Measurements from ENCODE around the gene PRR30.

The PRR30 gene

DNA sequence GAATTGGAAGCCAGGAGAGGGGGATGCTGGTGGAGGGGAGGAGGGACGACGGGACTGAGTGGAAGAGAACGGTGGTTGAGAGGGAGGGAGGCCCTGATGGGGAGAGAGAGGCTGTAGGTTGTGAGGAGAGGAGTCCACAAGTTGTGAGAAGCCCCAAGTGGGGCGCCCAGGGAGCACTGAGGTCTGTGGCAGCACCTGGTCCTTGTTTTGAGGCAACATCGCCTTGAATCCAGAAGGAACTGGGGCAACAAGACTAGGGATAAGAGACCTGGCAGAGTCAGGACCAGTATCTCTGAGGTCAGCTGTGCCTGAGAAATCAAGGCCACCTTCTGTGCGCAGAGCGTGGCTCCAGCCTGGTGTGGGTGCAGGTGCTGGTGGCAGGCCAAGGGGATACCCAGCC is 1.1 kb downstream of the PRR30 start:
- H3K9me2 ChIP-seq (ENCODE audit: low read depth, low read length) = no peaks in the 10 kb centered on the region

DNA sequence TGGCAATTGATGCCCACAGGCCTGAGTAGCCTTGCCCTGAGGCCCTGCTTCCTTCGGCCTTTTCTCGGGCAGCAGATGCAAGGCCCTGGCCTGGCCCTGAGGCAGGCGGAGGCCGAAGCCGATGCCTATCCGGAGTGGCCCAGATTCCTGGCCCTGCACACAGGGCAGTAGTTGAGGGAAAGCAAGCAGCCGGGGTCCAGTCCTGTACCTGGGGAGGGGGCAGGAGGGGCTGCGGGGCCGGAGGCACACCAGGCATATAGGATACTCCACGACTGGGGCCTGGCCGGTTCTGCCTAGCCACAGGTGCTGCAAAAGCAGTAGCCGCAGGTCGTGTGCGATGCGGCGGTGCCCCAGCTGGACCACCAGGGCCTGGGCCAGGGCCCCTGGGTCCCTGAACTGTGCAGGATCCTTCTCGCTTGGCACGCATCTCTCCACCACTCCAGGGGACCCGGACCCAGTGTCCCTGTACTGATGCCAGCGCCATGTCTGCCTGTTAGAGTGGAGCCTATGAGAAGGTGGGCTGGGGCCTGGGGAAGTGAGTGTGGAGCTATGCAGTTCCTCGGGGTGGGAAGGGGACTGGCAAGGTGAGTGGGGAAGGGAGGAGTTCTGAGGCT is 1.8 kb downstream of the PRR30 start:
- 0 out of 2 replicates have a peak, but pooled peaks cover 6% of the 10 kb centered on the region for H3K27me3 ChIP-seq (ENCODE audit: insufficient read depth, low read length)
- no peak overlapping the region for H2AFZ ChIP-seq (ENCODE audit: low read length)
- H3K4me2 ChIP-seq (ENCODE audit: low read length) = no peak overlapping the region
- H3K4me3 ChIP-seq (ENCODE audit: low read depth, low read length, poor library complexity, severe bottlenecking) = no peak overlapping the region
- H3K9ac ChIP-seq (ENCODE audit: low read length) = no peak overlapping the region
- H3K79me2 ChIP-seq (ENCODE audit: insufficient read depth, low read length) = no peaks in the 10 kb centered on the region
- TF ChIP-seq, protein P1, sequence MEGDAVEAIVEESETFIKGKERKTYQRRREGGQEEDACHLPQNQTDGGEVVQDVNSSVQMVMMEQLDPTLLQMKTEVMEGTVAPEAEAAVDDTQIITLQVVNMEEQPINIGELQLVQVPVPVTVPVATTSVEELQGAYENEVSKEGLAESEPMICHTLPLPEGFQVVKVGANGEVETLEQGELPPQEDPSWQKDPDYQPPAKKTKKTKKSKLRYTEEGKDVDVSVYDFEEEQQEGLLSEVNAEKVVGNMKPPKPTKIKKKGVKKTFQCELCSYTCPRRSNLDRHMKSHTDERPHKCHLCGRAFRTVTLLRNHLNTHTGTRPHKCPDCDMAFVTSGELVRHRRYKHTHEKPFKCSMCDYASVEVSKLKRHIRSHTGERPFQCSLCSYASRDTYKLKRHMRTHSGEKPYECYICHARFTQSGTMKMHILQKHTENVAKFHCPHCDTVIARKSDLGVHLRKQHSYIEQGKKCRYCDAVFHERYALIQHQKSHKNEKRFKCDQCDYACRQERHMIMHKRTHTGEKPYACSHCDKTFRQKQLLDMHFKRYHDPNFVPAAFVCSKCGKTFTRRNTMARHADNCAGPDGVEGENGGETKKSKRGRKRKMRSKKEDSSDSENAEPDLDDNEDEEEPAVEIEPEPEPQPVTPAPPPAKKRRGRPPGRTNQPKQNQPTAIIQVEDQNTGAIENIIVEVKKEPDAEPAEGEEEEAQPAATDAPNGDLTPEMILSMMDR (IDR thresholded peaks at IDR 0.05; ENCODE audit: low read length) = no peak
- TF ChIP-seq EZH2 (IDR thresholded peaks at IDR 0.05; ENCODE audit: borderline replicate concordance, low read length) = no peak
- no peaks in the 10 kb centered on the region for H3K9me3 ChIP-seq (ENCODE audit: low read length)
- no peaks in the 10 kb centered on the region for H4K20me1 ChIP-seq (ENCODE audit: insufficient read depth, low read length)
- H3K36me3 ChIP-seq (ENCODE audit: insufficient read depth, low read length) = peaks cover 5% of the 10 kb centered on the region; the same call in 1 of the 2 replicates
- H3F3A ChIP-seq (ENCODE audit: insufficient read depth, low read length) = no peaks in the 10 kb centered on the region
- no peak overlapping the region for H3K27ac ChIP-seq (ENCODE audit: low read depth, low read length, poor library complexity, severe bottlenecking)
- H3K4me1 ChIP-seq (ENCODE audit: insufficient read depth, low read length, severe bottlenecking) = peaks cover 15% of the 10 kb centered on the region
- H3K9me2 ChIP-seq (ENCODE audit: low read depth, low read length) = no peaks in the 10 kb centered on the region

More for the DNA sequence above, 1.1 kb downstream of the PRR30 start:
- no peak overlapping the region for H3K4me3 ChIP-seq (ENCODE audit: low read depth, low read length, poor library complexity, severe bottlenecking)
- no peaks in the 10 kb centered on the region for H3F3A ChIP-seq (ENCODE audit: insufficient read depth, low read length)
- no peaks in the 10 kb centered on the region for H3K9me3 ChIP-seq (ENCODE audit: low read length)
- no peaks in the 10 kb centered on the region; the same call in 1 of the 2 replicates for H3K36me3 ChIP-seq (ENCODE audit: insufficient read depth, low read length)
- H3K79me2 ChIP-seq (ENCODE audit: insufficient read depth, low read length) = no peaks in the 10 kb centered on the region
- H2AFZ ChIP-seq (ENCODE audit: low read length) = no peak overlapping the region
- H4K20me1 ChIP-seq (ENCODE audit: insufficient read depth, low read length) = no peaks in the 10 kb centered on the region
- H3K27ac ChIP-seq (ENCODE audit: low read depth, low read length, poor library complexity, severe bottlenecking) = no peak overlapping the region
- peaks cover 13% of the 10 kb centered on the region; the same call in 1 of the 2 replicates for H3K27me3 ChIP-seq (ENCODE audit: insufficient read depth, low read length)
- no peak overlapping the region for H3K4me2 ChIP-seq (ENCODE audit: low read length)
- TF ChIP-seq, protein P1 (IDR thresholded peaks at IDR 0.05; ENCODE audit: low read length) = no peak
- TF ChIP-seq EZH2 (IDR thresholded peaks at IDR 0.05; ENCODE audit: borderline replicate concordance, low read length) = no peak
- H3K4me1 ChIP-seq (ENCODE audit: insufficient read depth, low read length, severe bottlenecking) = peaks cover 14% of the 10 kb centered on the region
- H3K9ac ChIP-seq (ENCODE audit: low read length) = no peak overlapping the region

DNA sequence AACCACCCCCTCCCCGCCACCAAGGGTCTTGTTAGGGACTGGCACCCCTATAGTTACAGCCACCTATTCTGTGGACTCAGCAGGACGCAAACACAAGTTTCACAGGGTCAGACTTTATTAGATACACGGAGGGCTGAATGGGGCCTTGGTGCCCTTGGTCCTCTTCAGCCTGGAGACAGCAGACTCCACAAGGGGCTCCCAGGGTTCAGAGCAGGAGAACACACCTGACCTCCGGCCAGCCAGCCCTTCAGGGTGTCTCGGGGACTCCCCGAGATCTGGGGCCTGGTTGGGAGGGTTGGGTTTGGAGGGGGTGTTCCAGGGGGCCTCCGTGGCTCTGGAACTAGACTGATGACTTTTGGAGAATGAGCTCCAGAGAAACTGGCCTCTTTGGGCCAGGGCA is 2.5 kb downstream of the PRR30 start:
- Histone ChIP-seq H2AFZ (ENCODE audit: low read length) (no peak overlapping the region), H3K4me1 (ENCODE audit: insufficient read depth, low read length, severe bottlenecking) (peaks cover 15% of the 10 kb centered on the region), H3K27ac (ENCODE audit: low read depth, low read length, poor library complexity, severe bottlenecking) (no peak overlapping the region), H3K9ac (ENCODE audit: low read length) (no peak overlapping the region), H3K9me3 (ENCODE audit: low read length) (no peaks in the 10 kb centered on the region), H3K27me3 (ENCODE audit: insufficient read depth, low read length) (0 out of 2 replicates have a peak, but pooled peaks cover 6% of the 10 kb centered on the region), H3K4me2 (ENCODE audit: low read length) (no peak overlapping the region), H3K9me2 (ENCODE audit: low read depth, low read length) (no peaks in the 10 kb centered on the region), H3K36me3 (ENCODE audit: insufficient read depth, low read length) (peaks cover 12% of the 10 kb centered on the region), H3K79me2 (ENCODE audit: insufficient read depth, low read length) (no peaks in the 10 kb centered on the region), H4K20me1 (ENCODE audit: insufficient read depth, low read length) (no peaks in the 10 kb centered on the region), H3F3A (ENCODE audit: insufficient read depth, low read length) (no peaks in the 10 kb centered on the region), H3K4me3 (ENCODE audit: low read depth, low read length, poor library complexity, severe bottlenecking) (no peak overlapping the region)
- TF ChIP-seq EZH2 (IDR thresholded peaks at IDR 0.05; ENCODE audit: borderline replicate concordance, low read length) = no peak
- TF ChIP-seq, protein P1 (IDR thresholded peaks at IDR 0.05; ENCODE audit: low read length) = no peak

Data from OCI-LY1 (cell line).